K562 (cell line): ENCODE measurements around the gene MEX3C. TPM values are rescaled to one million over a fixed set of nuclear protein-coding genes. Genes with fewer than 3 reads are reported as not detected.

ENCODE experiments used
- ATAC-seq: fragments of 200-7000 bp; cut with Tn5 transposase; 3 replicates; pipeline ENCODE4 v1.9.1; 2020; ENCODE audit warnings: moderate library complexity
- BruUV-seq: library from RNA; stranded (reverse); fragments of 400-500 nt; replicated peaks from 2 replicates; lab custom pipeline; 2021; lab: Mats Ljungman, UMichigan
- CTCF ChIA-PET: fragments of 300-600 bp; formaldehyde crosslinking; extraction: SDS; loops from one replicate; lab custom pipeline; 2021; ENCODE audit warnings: low intra/inter-chr PET ratio; lab: Yijun Ruan, JAX
- POLR2A ChIA-PET: fragments of 300-600, 350-650 bp; sonication (Branson Sonifier 250); formaldehyde crosslinking; extraction: SDS; loops from one replicate; lab custom pipeline; 2021; ENCODE audit warnings: antibody characterized with exemption, inconsistent platforms; lab: Yijun Ruan, JAX
- DNase-seq, 4 experiments: peaks; one replicate each; pipeline versions ENCODE4 v3.0.0 to v3.0.0-alpha.2; 2011 to 2018; ENCODE audit warnings: low spot score in 3 of 4, mixed read lengths in 3 of 4; ENCODE audit errors: extremely low read depth in 1 of 4
- FAIRE-seq: peaks from 2 replicates; lab custom pipeline; 2011; peaks lifted over from hg19 to GRCh38; lab: Jason Lieb, UNC
- H2AFZ ChIP-seq: 2 replicates; pipeline ENCODE4 v1.6.0; 2011; ENCODE audit warnings: low read depth, low read length, control low read depth, inconsistent platforms
- H3K27ac ChIP-seq: fragments of 200-600 bp; 3 replicates; pipeline ENCODE4 v1.8.0; 2011; ENCODE audit warnings: low read depth, mild to moderate bottlenecking, control low read depth, inconsistent platforms, low read length, moderate library complexity, mixed read lengths; ENCODE audit errors: extremely low read depth
- H3K27me3 ChIP-seq, 2 experiments: fragments of 300-600 bp in 1 of 2; 2 replicates in 1 of 2; 3 replicates in 1 of 2; pipeline versions ENCODE4 v1.6.0 to v1.8.0; 2011; ENCODE audit warnings: inconsistent platforms in 2 of 2, low read length in 2 of 2, mild to moderate bottlenecking in 1 of 2, mixed read lengths in 1 of 2, moderate library complexity in 1 of 2; ENCODE audit not compliant: control insufficient read depth in 2 of 2, insufficient read depth in 2 of 2
- H3K36me3 ChIP-seq: fragments of 300-600 bp; 3 replicates; pipeline ENCODE4 v1.8.0; 2011; ENCODE audit warnings: mild to moderate bottlenecking, low read length, inconsistent platforms; ENCODE audit not compliant: control insufficient read depth, insufficient read depth
- H3K4me1 ChIP-seq, 2 experiments: fragments of 200-600 bp in 1 of 2; replicated peaks in 1 of 2; 2 replicates in 1 of 2; 3 replicates in 1 of 2; pipeline versions ENCODE4 v1.5.1 to v1.8.0; 2011; ENCODE audit warnings: inconsistent platforms in 2 of 2, low read length in 2 of 2, mild to moderate bottlenecking in 1 of 2, mixed read lengths in 1 of 2, moderate library complexity in 1 of 2; ENCODE audit not compliant: control insufficient read depth in 2 of 2, insufficient read depth in 2 of 2
- H3K4me2 ChIP-seq: 2 replicates; pipeline ENCODE4 v1.6.1; 2011; ENCODE audit warnings: low read length, control low read depth, inconsistent platforms, mixed read lengths; ENCODE audit not compliant: insufficient read depth
- H3K4me3 ChIP-seq: fragments of 200-600 bp; sonication (generic), shearing (Covaris generic); 2 replicates; pipeline ENCODE4 v1.5.1; 2016; ENCODE audit warnings: control low read depth, inconsistent platforms
- H3K79me2 ChIP-seq: fragments of 200-600 bp; 3 replicates; pipeline ENCODE4 v1.8.0; 2011; ENCODE audit warnings: low read length, inconsistent platforms; ENCODE audit not compliant: control insufficient read depth, insufficient read depth
- H3K9ac ChIP-seq, 2 experiments: 2 replicates each; pipeline versions ENCODE4 v1.6.0 to v1.6.1; 2011; ENCODE audit warnings: low read depth in 2 of 2, low read length in 2 of 2, control low read depth in 1 of 2, inconsistent platforms in 1 of 2, mild to moderate bottlenecking in 1 of 2, mixed read lengths in 1 of 2; ENCODE audit not compliant: insufficient read depth in 1 of 2
- H3K9me1 ChIP-seq: one replicate; pipeline ENCODE4 v1.6.0; 2011; ENCODE audit warnings: inconsistent platforms, mild to moderate bottlenecking, low read length, moderate library complexity; ENCODE audit not compliant: control insufficient read depth, insufficient read depth
- H3K9me3 ChIP-seq: replicated peaks from 2 replicates; pipeline ENCODE4 v1.5.1; 2011; ENCODE audit warnings: low read depth, low read length, inconsistent platforms; ENCODE audit not compliant: control insufficient read depth, insufficient read depth
- H4K20me1 ChIP-seq: replicated peaks from 2 replicates; pipeline ENCODE4 v1.6.1; 2011; ENCODE audit warnings: low read length, inconsistent platforms, mixed read lengths; ENCODE audit not compliant: control insufficient read depth, insufficient read depth
- BHLHE40 ChIP-seq: IDR thresholded peaks from 2 replicates; pipeline ENCODE4 v1.6.1; 2011; ENCODE audit warnings: low read length, improper control_type of control experiment
- CTBP1 ChIP-seq: fragments of 450-650 bp; IDR thresholded peaks from 2 replicates; pipeline ENCODE4 v1.6.1; 2016; ENCODE audit warnings: borderline replicate concordance
- GATA2 ChIP-seq: sonication (generic); formaldehyde crosslinking; IDR thresholded peaks from 2 replicates; pipeline ENCODE4 v1.4.0; 2020; ENCODE audit warnings: mild to moderate bottlenecking, missing genetic modification reagents
- MYC ChIP-seq, 2 experiments: fragments of 250-450 bp in 1 of 2; sonication (Bioruptor Pico) in 1 of 2; IDR thresholded peaks; 2 replicates each; pipeline versions ENCODE4 v1.5.1 to v1.6.1; 2012 to 2021; ENCODE audit warnings: low read depth in 2 of 2, borderline replicate concordance in 1 of 2, improper control_type of control experiment in 1 of 2, low read length in 1 of 2, mild to moderate bottlenecking in 1 of 2, moderate library complexity in 1 of 2
- MYNN ChIP-seq, 2 experiments: sonication (generic); formaldehyde crosslinking in 1 of 2; IDR thresholded peaks; 2 replicates each; pipeline versions ENCODE4 v1.5.0 to v1.6.1; 2016 to 2020; ENCODE audit warnings: antibody characterized with exemption in 1 of 2, missing genetic modification reagents in 1 of 2
- WGBS: fragments of 100-300 bp; shearing (Covaris generic); methylation state at CpG from one replicate; pipeline ENCODE4 v1.1.6; 2016; ENCODE audit warnings: low coverage, mixed read lengths; ENCODE audit not compliant: insufficient coverage; ENCODE audit errors: missing lambda C conversion rate; 5-methylcytosine and 5-hydroxymethylcytosine counted together
- in situ Hi-C: fragments of 300-500 bp; cut with MboI; formaldehyde crosslinking; loops from 4 replicates; pipeline ENCODE4 v1.15.0; 2018; ENCODE audit warnings: inconsistent platforms, mixed read lengths
- intact Hi-C: fragments of 100-400 bp; cut with micrococcal nuclease; formaldehyde crosslinking; loops from 2 replicates; pipeline ENCODE4 v1.14.2; 2022
- polyA plus RNA-seq, 8 experiments: library from polyadenylated mRNA; depleted of rRNA in 4 of 8; stranded (reverse) in 5 of 8; unstranded in 3 of 8; fragments of >200 nt; fragmentation: Nextera tagmentation in 2 of 8; fragmentation: Illumina TruSeq in 1 of 8; extraction: Ambion mirVana in 2 of 8; extraction: Trizol in 1 of 8; gene quantifications; 2 replicates each; pipeline versions ENCODE4 v1.2.1 to v1.2.3, GENCODE V29; 2011 to 2014; ENCODE audit warnings: inconsistent platforms in 1 of 8, missing spikeins in 1 of 8
- total RNA-seq, 7 experiments: library from RNA; depleted of rRNA in 6 of 7; stranded (reverse); fragments of >200 nt in 6 of 7; fragmentation: Illumina TruSeq in 2 of 7; extraction: Trizol in 2 of 7; gene quantifications; 2 replicates each; pipeline versions ENCODE4 v1.2.1 to v1.2.3, GENCODE V29; 2011 to 2021; ENCODE audit warnings: low replicate concordance in 1 of 7

The MEX3C gene
- total and polyA plus RNA-seq, 9 of the 15 experiments (the other 6 are each of a cell fraction or from before 2014, with no cell fraction given) = 2.4 to 14.2 (median 10.6) TPM

- no peak for TF ChIP-seq GATA2 (CRISPR knock-in tag)
- TF ChIP-seq MYNN (IDR thresholded peaks at IDR 0.05) = no peak
- no peak for TF ChIP-seq MYNN (CRISPR knock-in tag; IDR thresholded peaks at IDR 0.05)
- TF ChIP-seq MYC (IDR thresholded peaks at IDR 0.05; ENCODE audit: low read depth, low read length) = no peak
- TF ChIP-seq MYC (CRISPR knock-in tag; IDR thresholded peaks at IDR 0.05; ENCODE audit: borderline replicate concordance, low read depth) = no peak
- no peak for TF ChIP-seq BHLHE40
- TF ChIP-seq, all 486 proteins: peak for 0
Measured at GRCh38 chr18:51226587-51227350, 29.3 kb upstream of the MEX3C start (continued).

- H3K4me2 ChIP-seq = no peak overlapping the region
- H2AFZ ChIP-seq = no peak overlapping the region
- no TSS peak for BruUV-seq
- H3K79me2 ChIP-seq = no peaks in the 10 kb centered on the region
- ATAC-seq = no peak
- DNase-seq = no peak
- no peaks in the 10 kb centered on the region for H3K9me3 ChIP-seq
- FAIRE-seq = no peak
- no peak for TF ChIP-seq CTBP1
- TF ChIP-seq, all 486 proteins: peak for 0
- 0% methylated on average over 4 of the region's 4 CpGs for WGBS
- no peak overlapping the region for H3K9ac ChIP-seq
- H3K4me1 ChIP-seq = no peaks in the 10 kb centered on the region
- ChIA-PET POLR2A (interaction anchor here (0.7 kb wide), 1 partner anchor 30 kb away, joined by 3 read pairs; no protein-coding TSS in a partner anchor), CTCF (no interaction called here)
- no peak overlapping the region for H3K27ac ChIP-seq
- H3K9me1 ChIP-seq = no peaks in the 10 kb centered on the region
- no peaks in the 10 kb centered on the region for H4K20me1 ChIP-seq
- in situ Hi-C loops = no loop called here
- H3K4me3 ChIP-seq = no peak overlapping the region
- H3K36me3 ChIP-seq = no peaks in the 10 kb centered on the region
- H3K27me3 ChIP-seq = no peaks in the 10 kb centered on the region
- intact Hi-C loops = no loop called here
Measured at GRCh38 chr18:51226068-51226467, 28.6 kb upstream of the MEX3C start.
